GM19099 (cell line): ENCODE data around the gene PI4K2B.
A peak's percentile ranks its signal among the peaks of the same experiment; 100 is the strongest.

ENCODE experiments used
- POLR2A ChIP-seq: IDR thresholded peaks from 3 replicates; pipeline ENCODE4 v1.6.1; 2011; ENCODE audit warnings: low read depth; ENCODE audit not compliant: insufficient read length; ENCODE audit errors: extremely low read depth

Gene PI4K2B

DNA sequence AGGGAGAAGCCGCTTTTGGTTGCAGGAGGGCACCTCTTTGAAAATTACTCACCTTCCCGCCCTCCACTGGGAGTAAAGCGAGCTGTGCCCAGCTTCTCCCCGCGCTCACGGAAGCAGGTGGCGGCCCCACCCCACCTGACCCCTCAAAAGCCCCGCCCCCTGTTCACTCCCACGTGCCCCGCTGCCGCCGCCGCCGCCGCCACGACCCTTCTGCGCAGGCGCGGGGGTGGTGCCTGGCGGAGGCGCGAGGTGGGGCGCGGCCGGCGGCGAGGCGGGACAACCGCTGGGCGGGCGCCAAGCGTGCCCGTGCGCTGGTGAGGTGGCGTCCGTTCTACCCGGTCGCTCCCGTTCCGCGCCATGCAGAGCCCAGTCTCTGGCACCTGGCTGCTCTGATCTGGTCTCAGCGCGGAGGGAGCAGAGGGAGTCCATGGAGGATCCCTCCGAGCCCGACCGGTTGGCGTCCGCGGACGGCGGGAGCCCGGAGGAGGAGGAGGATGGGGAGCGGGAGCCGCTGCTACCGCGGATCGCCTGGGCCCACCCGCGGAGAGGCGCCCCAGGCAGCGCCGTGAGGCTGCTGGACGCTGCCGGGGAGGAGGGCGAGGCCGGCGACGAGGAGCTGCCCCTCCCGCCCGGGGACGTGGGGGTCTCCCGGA is at the start of gene PI4K2B:
TSS of gene PI4K2B (plus strand) at position 297 of the 653 bp plus-strand sequence. CDS start at position 428, 131 bp downstream.
- TF ChIP-seq POLR2A = peak; percentile 97

- no peak for TF ChIP-seq POLR2A
Observed at GRCh38 chr4:25184056-25184455, 49.8 kb upstream of the PI4K2B start.

- no peak for TF ChIP-seq POLR2A
Observed at GRCh38 chr4:25190407-25190806, 43.4 kb upstream of the PI4K2B start.

- TF ChIP-seq POLR2A = no peak
Observed at GRCh38 chr4:25198713-25199112, 35.1 kb upstream of the PI4K2B start.

- TF ChIP-seq POLR2A = no peak
Observed at GRCh38 chr4:25207997-25208396, 25.8 kb upstream of the PI4K2B start.

DNA sequence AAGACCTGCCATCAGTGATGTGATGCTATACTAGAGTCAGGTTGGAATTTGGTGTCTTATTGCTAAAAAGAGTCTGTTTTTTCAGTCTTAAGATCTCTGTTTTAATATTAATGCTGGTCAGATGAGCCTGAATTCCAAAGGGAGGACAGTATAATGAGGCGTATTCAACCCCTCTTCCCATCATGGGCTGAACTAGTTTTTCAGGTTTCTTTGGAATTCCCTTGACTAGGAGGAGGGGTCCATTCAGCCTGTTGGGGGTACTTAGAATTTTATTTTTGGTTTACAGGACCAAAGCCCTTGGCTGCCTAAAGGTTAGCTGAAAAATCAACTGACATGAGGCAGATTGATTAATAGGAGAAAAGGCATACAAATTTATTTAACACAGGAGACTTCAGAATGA is 24.1 kb upstream of the PI4K2B start:
- no peak for TF ChIP-seq POLR2A

DNA sequence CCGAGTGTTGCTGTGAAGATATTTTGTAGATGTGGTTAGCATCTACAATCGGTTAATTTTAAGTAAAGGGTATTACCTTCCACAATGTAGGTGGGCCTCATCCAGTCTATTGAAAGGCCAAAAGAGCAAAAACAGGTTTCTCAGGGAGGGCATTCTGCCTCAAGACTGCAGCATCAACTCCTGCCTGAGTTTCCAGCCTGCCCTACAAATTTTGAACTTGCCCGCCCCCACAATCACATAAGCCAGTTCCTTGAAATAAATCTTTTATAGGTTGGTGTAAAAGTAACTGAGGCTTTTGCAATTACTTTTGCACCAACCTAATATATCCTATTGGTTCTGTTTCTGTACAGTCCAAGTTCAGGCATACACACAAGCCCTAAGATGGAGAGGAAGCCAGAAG is 22.1 kb upstream of the PI4K2B start:
- TF ChIP-seq POLR2A = no peak

DNA sequence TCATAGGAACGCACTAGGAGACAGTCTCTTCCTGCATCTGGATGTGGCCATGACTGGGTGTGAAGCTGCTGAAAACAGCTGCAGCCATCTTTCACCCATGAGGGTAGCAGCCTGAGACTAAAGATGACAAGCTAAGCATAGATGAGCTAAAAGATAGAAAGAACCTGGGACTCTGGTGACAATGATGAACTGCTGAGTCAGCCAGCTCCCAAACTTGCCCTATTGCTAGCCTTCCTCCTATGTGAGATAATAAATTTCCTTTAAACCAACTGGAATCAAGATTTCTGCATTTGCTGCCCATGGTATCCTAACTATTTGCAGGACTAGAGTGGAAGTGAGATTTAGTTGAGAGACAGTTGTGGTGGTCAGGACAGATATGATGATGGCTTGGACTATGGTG is 21.0 kb upstream of the PI4K2B start:
- TF ChIP-seq POLR2A = no peak

- no peak for TF ChIP-seq POLR2A
Observed at GRCh38 chr4:25213347-25213979, 20.4 kb upstream of the PI4K2B start.

DNA sequence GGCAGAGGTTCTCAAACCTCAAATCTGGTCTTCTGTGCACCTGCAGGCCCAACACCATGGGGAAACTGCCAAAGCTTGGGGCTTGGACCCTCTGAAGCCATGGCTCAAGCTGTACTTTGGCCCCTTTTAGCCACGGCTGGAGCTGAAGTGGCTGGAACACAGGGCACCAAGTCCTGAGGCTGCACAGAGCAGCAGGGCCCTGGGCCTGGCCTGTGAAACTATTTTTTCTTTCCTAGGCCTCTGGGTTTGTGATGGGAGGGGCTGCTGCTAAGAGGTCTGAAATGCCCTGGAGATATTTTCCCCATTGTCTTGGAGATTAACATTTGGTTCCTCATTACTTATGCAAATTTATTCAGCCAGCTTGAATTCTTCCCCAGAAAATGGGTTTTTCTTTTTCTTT is 18.3 kb upstream of the PI4K2B start:
- TF ChIP-seq POLR2A = no peak

DNA sequence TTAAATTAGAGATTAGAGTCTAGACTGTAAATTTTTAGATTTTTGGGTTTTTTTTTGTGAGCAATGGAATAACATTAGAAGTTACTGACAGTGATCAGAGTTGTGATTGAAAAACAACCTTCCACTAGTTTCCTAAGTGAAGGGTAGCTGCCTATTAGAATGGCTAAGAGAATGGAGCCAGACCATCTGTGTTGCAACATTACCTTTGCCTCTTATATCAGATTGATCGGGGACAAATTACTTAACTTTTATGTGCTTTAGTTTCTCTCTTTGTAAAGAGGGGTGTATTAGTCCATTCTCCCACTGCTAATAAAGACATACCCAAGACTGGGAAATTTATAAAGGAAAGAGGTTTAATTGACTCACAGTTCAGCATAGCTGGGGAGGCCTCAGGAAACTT is 12.5 kb upstream of the PI4K2B start:
- no peak for TF ChIP-seq POLR2A

- TF ChIP-seq POLR2A = no peak
Observed at GRCh38 chr4:25223802-25224375, 9.9 kb upstream of the PI4K2B start.

DNA sequence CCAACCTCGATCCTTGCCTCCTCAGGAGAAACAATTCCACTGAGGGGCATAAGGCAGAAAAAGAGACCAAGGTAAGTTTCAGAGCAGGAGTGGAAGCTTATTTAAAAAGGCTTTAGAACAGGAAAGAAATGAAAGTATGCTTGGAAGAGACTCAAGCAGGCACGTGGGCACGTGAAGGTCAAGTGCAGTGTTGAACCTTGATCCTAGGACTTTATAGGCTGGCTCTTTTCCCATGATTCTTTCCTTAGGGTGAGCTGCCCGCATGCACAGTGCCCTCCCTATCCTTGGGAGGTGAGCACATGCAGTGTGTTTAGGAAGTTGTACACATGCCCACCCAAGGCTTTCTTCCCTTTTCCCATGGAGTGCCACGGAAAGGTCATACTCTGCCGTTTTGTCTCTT is 4.0 kb upstream of the PI4K2B start:
- no peak for TF ChIP-seq POLR2A

GRCh38 chr4:25233194-25233593 is 639 bp upstream of the PI4K2B start:
- no peak for TF ChIP-seq POLR2A

GRCh38 chr4:25234390-25235370 is 847 bp downstream of the PI4K2B start:
- peak; percentile 13 for TF ChIP-seq POLR2A
